HCT116 (cell line): Measurements from ENCODE around the gene SSB. TPM values are rescaled to one million over a fixed set of nuclear protein-coding genes. Genes with fewer than 3 reads are reported as not detected.

ENCODE experiments used
- ATAC-seq: fragments of 200-7000 bp; cut with Tn5 transposase; 2 replicates; pipeline ENCODE4 v1.9.1; 2020; ENCODE audit warnings: mild to moderate bottlenecking, moderate library complexity
- BruUV-seq: library from RNA; stranded (reverse); fragments of 400-500 nt; replicated peaks from 2 replicates; lab custom pipeline; 2021; lab: Mats Ljungman, UMichigan
- CTCF ChIA-PET: fragments of 300-600 bp; sonication (Branson Sonifier 250); formaldehyde crosslinking; loops from one replicate; lab custom pipeline; 2021; ENCODE audit warnings: antibody characterized with exemption; lab: Charles Lee
- POLR2A ChIA-PET: fragments of 300-600, 350-600 bp; sonication (Branson Sonifier 250); formaldehyde crosslinking; loops from one replicate; lab custom pipeline; 2021; ENCODE audit warnings: antibody characterized with exemption; lab: Charles Lee
- RAD21 ChIA-PET, 2 experiments: fragments of 300-600 bp; sonication (Branson Sonifier 250); formaldehyde crosslinking; loops; one replicate each; lab custom pipeline; 2023; ENCODE audit warnings: low total read pairs in 2 of 2; ENCODE audit not compliant: uncharacterized antibody in 2 of 2, unreplicated experiment in 2 of 2, low non-redundant PET in 1 of 2; lab: Charles Lee
- DNase-seq: peaks from one replicate; pipeline ENCODE4 v3.0.0-alpha.2; 2010; ENCODE audit warnings: low read depth, low spot score
- H2AFZ ChIP-seq: fragments of 200-600 bp; shearing (Covaris generic), sonication (generic); 2 replicates; pipeline ENCODE4 v1.6.1; 2017; ENCODE audit warnings: low read depth, mixed run types, mixed read lengths, antibody characterized with exemption, low read length; ENCODE audit not compliant: poor library complexity, severe bottlenecking
- H3K27ac ChIP-seq: 2 replicates; pipeline ENCODE4 v1.5.1; 2012; ENCODE audit warnings: low read depth, low read length
- H3K27me3 ChIP-seq: fragments of 200-600 bp; sonication (generic); 2 replicates; pipeline ENCODE4 v1.6.1; 2016; ENCODE audit warnings: mixed run types, low read length, mixed read lengths; ENCODE audit not compliant: insufficient read depth
- H3K36me3 ChIP-seq, 2 experiments: fragments of 200-500 bp in 1 of 2; fragments of 200-600 bp in 1 of 2; sonication (Bioruptor generic) in 1 of 2; sonication (generic) in 1 of 2; 2 replicates each; pipeline versions ENCODE4 v1.5.1 to v1.6.1; 2014 to 2016; ENCODE audit warnings: low read length in 2 of 2, inconsistent platforms in 1 of 2, mixed read lengths in 1 of 2, mixed run types in 1 of 2; ENCODE audit not compliant: insufficient read depth in 2 of 2, control insufficient read depth in 1 of 2
- H3K4me1 ChIP-seq, 2 experiments: fragments of 200-600 bp in 1 of 2; sonication (generic) in 1 of 2; 2 replicates each; pipeline versions ENCODE4 v1.5.1 to v1.6.1; 2012 to 2017; ENCODE audit warnings: low read length in 2 of 2, inconsistent platforms in 1 of 2, mild to moderate bottlenecking in 1 of 2, mixed read lengths in 1 of 2, mixed run types in 1 of 2, moderate library complexity in 1 of 2; ENCODE audit not compliant: insufficient read depth in 2 of 2, control insufficient read depth in 1 of 2
- H3K4me2 ChIP-seq: fragments of 200-600 bp; sonication (generic); 2 replicates; pipeline ENCODE4 v1.6.1; 2017; ENCODE audit warnings: mixed run types, low read length, mixed read lengths
- H3K4me3 ChIP-seq, 2 experiments: fragments of 200-600 bp in 1 of 2; sonication (generic) in 1 of 2; replicated peaks in 1 of 2; 2 replicates each; pipeline ENCODE4 v1.5.1; 2011 to 2016; ENCODE audit warnings: low read length in 2 of 2, control low read depth in 1 of 2, low read depth in 1 of 2, mild to moderate bottlenecking in 1 of 2, mixed read lengths in 1 of 2, mixed run types in 1 of 2
- H3K79me2 ChIP-seq: fragments of 200-600 bp; sonication (generic); 2 replicates; pipeline ENCODE4 v1.6.1; 2017; ENCODE audit warnings: mild to moderate bottlenecking, mixed run types, low read length, moderate library complexity, mixed read lengths; ENCODE audit not compliant: insufficient read depth
- H3K9ac ChIP-seq: fragments of 200-600 bp; sonication (generic); 2 replicates; pipeline ENCODE4 v1.6.1; 2016; ENCODE audit warnings: low read length, mixed read lengths
- H3K9me2 ChIP-seq: fragments of 200-600 bp; sonication (generic), shearing (Covaris generic); 2 replicates; pipeline ENCODE4 v1.6.1; 2017; ENCODE audit warnings: mixed run types, mild to moderate bottlenecking, moderate library complexity; ENCODE audit not compliant: insufficient read depth
- H3K9me3 ChIP-seq, 2 experiments: fragments of 200-500 bp in 1 of 2; fragments of 200-600 bp in 1 of 2; sonication (Bioruptor generic) in 1 of 2; sonication (generic) in 1 of 2; 2 replicates each; pipeline ENCODE4 v1.6.1; 2014 to 2017; ENCODE audit warnings: low read length in 2 of 2, mixed read lengths in 2 of 2, inconsistent platforms in 1 of 2, low read depth in 1 of 2, mild to moderate bottlenecking in 1 of 2, mixed run types in 1 of 2, moderate library complexity in 1 of 2; ENCODE audit not compliant: control insufficient read depth in 1 of 2, insufficient read depth in 1 of 2
- H4K20me1 ChIP-seq: fragments of 200-600 bp; sonication (generic), shearing (Covaris generic); 2 replicates; pipeline ENCODE4 v1.6.1; 2017; ENCODE audit warnings: mixed run types, mild to moderate bottlenecking, moderate library complexity; ENCODE audit not compliant: insufficient read depth
- CBX3 ChIP-seq: IDR thresholded peaks from 2 replicates; pipeline ENCODE4 v1.6.1; 2012; ENCODE audit warnings: low read depth
- CTCF ChIP-seq, 3 experiments: fragments of 200-600 bp in 1 of 3; sonication (generic) in 1 of 3; IDR thresholded peaks in 2 of 3; conservative IDR thresholded peaks in 1 of 3; 2 replicates each; pipeline ENCODE4 v1.5.1; 2012 to 2017; ENCODE audit warnings: low read depth in 2 of 3, low read length in 2 of 3, antibody characterized with exemption in 1 of 3, borderline replicate concordance in 1 of 3, control low read depth in 1 of 3, mild to moderate bottlenecking in 1 of 3, mixed read lengths in 1 of 3, mixed run types in 1 of 3, moderate library complexity in 1 of 3; ENCODE audit not compliant: insufficient read depth in 1 of 3
- EZH2 ChIP-seq: fragments of 200-600 bp; sonication (generic); IDR thresholded peaks from 2 replicates; pipeline ENCODE4 v1.6.1; 2017; ENCODE audit warnings: antibody characterized with exemption, mixed run types
- FOSL1 ChIP-seq: IDR thresholded peaks from 2 replicates; pipeline ENCODE4 v1.6.1; 2012; ENCODE audit warnings: low read depth
- JUND ChIP-seq: IDR thresholded peaks from 2 replicates; pipeline ENCODE4 v1.6.1; 2012
- POLR2A ChIP-seq: IDR thresholded peaks from 2 replicates; pipeline ENCODE4 v1.7.0; 2011; ENCODE audit warnings: borderline replicate concordance; ENCODE audit not compliant: insufficient read depth, insufficient read length; ENCODE audit errors: extremely low read depth
- REST ChIP-seq: IDR thresholded peaks from 2 replicates; pipeline ENCODE4 v1.6.1; 2012; ENCODE audit warnings: low read depth
- SRF ChIP-seq: IDR thresholded peaks from 2 replicates; pipeline ENCODE4 v1.6.1; 2012; ENCODE audit warnings: low read depth
- TCF7L2 ChIP-seq: IDR thresholded peaks from 2 replicates; pipeline ENCODE4 v1.7.0; 2011; ENCODE audit warnings: borderline replicate concordance, inconsistent platforms; ENCODE audit not compliant: insufficient read depth, insufficient read length; ENCODE audit errors: extremely low read depth
- ZFX ChIP-seq: fragments of 450-650 bp; IDR thresholded peaks from 2 replicates; pipeline ENCODE4 v1.6.1; 2017
- intact Hi-C: fragments of 100-400 bp; cut with micrococcal nuclease; formaldehyde crosslinking; loops from 2 replicates; pipeline ENCODE4 v1.10.0; 2022
- total RNA-seq: library from RNA; stranded (reverse); gene quantifications from one replicate; pipeline ENCODE4 v1.2.1, GENCODE V29; 2021; ENCODE audit not compliant: unreplicated experiment
- TF ChIP-seq, protein P1 (sequence below): IDR thresholded peaks from 2 replicates; pipeline ENCODE4 v1.6.1; 2012

Gene SSB
- total RNA-seq, 1 experiment from 2014 or later, result 117 TPM

GRCh38 chr2:169776252-169776761 is 22.4 kb upstream of the SSB start:
- no peak for TF ChIP-seq SRF
- no peak for TF ChIP-seq REST
- TF ChIP-seq EZH2, result no peak
- TF ChIP-seq CBX3, result no peak
- no peak for TF ChIP-seq POLR2A
- TF ChIP-seq, protein P1, sequence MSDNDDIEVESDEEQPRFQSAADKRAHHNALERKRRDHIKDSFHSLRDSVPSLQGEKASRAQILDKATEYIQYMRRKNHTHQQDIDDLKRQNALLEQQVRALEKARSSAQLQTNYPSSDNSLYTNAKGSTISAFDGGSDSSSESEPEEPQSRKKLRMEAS, result no peak
- no peak for TF ChIP-seq ZFX
- no peak for TF ChIP-seq FOSL1
- TF ChIP-seq JUND, result no peak
- TF ChIP-seq TCF7L2, result no peak
- TF ChIP-seq CTCF (IDR thresholded peaks at IDR 0.05 in 2 of 3, conservative IDR thresholded peaks at IDR 0.05 in 1 of 3; ENCODE audit: borderline replicate concordance in 1 of 3, insufficient read depth in 1 of 3, low read depth in 2 of 3, low read length in 2 of 3), result no peak
- intact Hi-C loops, result loop anchor here (10.0 kb wide), 1 partner anchor 662 kb away; no protein-coding TSS in a partner anchor
- H3K9me3 ChIP-seq, result no peaks in the 10 kb centered on the region
- no peaks in the 10 kb centered on the region; a peak in 1 of 4 replicates for H3K4me1 ChIP-seq
- no peak for DNase-seq
- H3K4me2 ChIP-seq, result no peak overlapping the region
- H3K4me3 ChIP-seq, result no peak overlapping the region
- CTCF ChIA-PET, result no interaction called here
- H3K79me2 ChIP-seq, result no peaks in the 10 kb centered on the region
- no peak overlapping the region for H2AFZ ChIP-seq
- H4K20me1 ChIP-seq, result no peaks in the 10 kb centered on the region
- H3K27me3 ChIP-seq, result no peaks in the 10 kb centered on the region
- no peak for ATAC-seq
- H3K9ac ChIP-seq, result no peak overlapping the region
- POLR2A ChIA-PET, result no interaction called here
- no TSS peak for BruUV-seq
- H3K27ac ChIP-seq, result no peak overlapping the region
- no peaks in the 10 kb centered on the region for H3K9me2 ChIP-seq
- RAD21 ChIA-PET, result no interaction called here
- no peaks in the 10 kb centered on the region for H3K36me3 ChIP-seq
